GM23338 (cell line): ENCODE measurements around the gene DHX34.

Experiments used
- CREB1 ChIP-seq: fragments of 250-450 bp; sonication (Bioruptor Pico); IDR thresholded peaks from 2 replicates; pipeline ENCODE4 v1.5.0; 2020; ENCODE audit warnings: low read depth, mild to moderate bottlenecking, moderate library complexity
- CTCF ChIP-seq, 2 experiments: fragments of 200-600 bp in 1 of 2; sonication (generic) in 1 of 2; conservative IDR thresholded peaks; 2 replicates each; pipeline versions ENCODE4 v1.5.1 to v1.6.1; 2016 to 2017; ENCODE audit warnings: antibody characterized with exemption in 2 of 2, low read depth in 2 of 2, mild to moderate bottlenecking in 2 of 2, moderate library complexity in 1 of 2
- EZH2 ChIP-seq: fragments of 200-600 bp; sonication (generic); IDR thresholded peaks from one replicate; pipeline ENCODE4 v1.8.0; 2017; ENCODE audit warnings: antibody characterized with exemption, mild to moderate bottlenecking, low read depth; ENCODE audit not compliant: unreplicated experiment
- EZH2phosphoT487 ChIP-seq: fragments of 200-600 bp; sonication (generic); IDR thresholded peaks from one replicate; pipeline ENCODE4 v1.8.1; 2018; ENCODE audit warnings: antibody characterized with exemption; ENCODE audit not compliant: unreplicated experiment
- JUNB ChIP-seq: IDR thresholded peaks from one replicate; pipeline ENCODE4 v1.6.1; 2016; ENCODE audit warnings: antibody characterized with exemption; ENCODE audit not compliant: unreplicated experiment
- POLR2AphosphoS5 ChIP-seq: IDR thresholded peaks from 2 replicates; pipeline ENCODE4 v1.6.1; 2016; ENCODE audit warnings: antibody characterized with exemption, low read depth
- STAT1 ChIP-seq: IDR thresholded peaks from one replicate; pipeline ENCODE4 v1.6.1; 2016; ENCODE audit warnings: antibody characterized with exemption; ENCODE audit not compliant: unreplicated experiment
- ZNF331 ChIP-seq: fragments of 250-450 bp; sonication (Bioruptor Pico); IDR thresholded peaks from 2 replicates; pipeline ENCODE4 v1.5.0; 2020; ENCODE audit warnings: low read depth, mild to moderate bottlenecking, moderate library complexity
- ZNF462 ChIP-seq: fragments of 250-450 bp; sonication (Bioruptor Pico); IDR thresholded peaks from 2 replicates; pipeline ENCODE4 v1.5.0; 2020; ENCODE audit warnings: mild to moderate bottlenecking, moderate library complexity
- TF ChIP-seq, protein P1 (sequence below): IDR thresholded peaks from one replicate; pipeline ENCODE4 v1.6.1; 2018; ENCODE audit warnings: antibody characterized with exemption; ENCODE audit not compliant: unreplicated experiment

DNA sequence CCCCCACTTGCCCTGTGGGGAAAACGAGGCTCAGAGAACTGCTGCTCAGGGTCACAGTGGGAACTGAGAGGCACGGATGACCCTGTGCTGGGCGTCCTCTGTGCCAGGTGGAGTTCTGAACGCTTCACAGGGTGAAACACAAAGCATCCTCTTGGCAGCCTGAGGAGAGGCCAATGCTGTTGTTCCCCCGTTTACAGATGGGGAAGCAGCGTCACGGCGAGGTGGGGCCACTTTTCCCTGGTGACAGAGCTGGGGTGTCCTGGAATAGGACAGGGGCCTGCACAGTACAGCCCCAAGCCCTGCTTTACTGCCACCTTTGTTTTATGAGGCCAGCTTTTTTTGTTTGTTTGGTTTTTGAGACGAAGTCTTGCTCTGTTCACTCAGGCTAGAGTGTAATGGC is 22.1 kb downstream of the DHX34 start:
- TF ChIP-seq CTCF (conservative IDR thresholded peaks at IDR 0.05; ENCODE audit: low read depth in 2 of 2): no peak
- TF ChIP-seq POLR2AphosphoS5: no peak
- TF ChIP-seq EZH2: no peak
- TF ChIP-seq, protein P1, sequence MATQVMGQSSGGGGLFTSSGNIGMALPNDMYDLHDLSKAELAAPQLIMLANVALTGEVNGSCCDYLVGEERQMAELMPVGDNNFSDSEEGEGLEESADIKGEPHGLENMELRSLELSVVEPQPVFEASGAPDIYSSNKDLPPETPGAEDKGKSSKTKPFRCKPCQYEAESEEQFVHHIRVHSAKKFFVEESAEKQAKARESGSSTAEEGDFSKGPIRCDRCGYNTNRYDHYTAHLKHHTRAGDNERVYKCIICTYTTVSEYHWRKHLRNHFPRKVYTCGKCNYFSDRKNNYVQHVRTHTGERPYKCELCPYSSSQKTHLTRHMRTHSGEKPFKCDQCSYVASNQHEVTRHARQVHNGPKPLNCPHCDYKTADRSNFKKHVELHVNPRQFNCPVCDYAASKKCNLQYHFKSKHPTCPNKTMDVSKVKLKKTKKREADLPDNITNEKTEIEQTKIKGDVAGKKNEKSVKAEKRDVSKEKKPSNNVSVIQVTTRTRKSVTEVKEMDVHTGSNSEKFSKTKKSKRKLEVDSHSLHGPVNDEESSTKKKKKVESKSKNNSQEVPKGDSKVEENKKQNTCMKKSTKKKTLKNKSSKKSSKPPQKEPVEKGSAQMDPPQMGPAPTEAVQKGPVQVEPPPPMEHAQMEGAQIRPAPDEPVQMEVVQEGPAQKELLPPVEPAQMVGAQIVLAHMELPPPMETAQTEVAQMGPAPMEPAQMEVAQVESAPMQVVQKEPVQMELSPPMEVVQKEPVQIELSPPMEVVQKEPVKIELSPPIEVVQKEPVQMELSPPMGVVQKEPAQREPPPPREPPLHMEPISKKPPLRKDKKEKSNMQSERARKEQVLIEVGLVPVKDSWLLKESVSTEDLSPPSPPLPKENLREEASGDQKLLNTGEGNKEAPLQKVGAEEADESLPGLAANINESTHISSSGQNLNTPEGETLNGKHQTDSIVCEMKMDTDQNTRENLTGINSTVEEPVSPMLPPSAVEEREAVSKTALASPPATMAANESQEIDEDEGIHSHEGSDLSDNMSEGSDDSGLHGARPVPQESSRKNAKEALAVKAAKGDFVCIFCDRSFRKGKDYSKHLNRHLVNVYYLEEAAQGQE: no peak
- no peak for TF ChIP-seq EZH2phosphoT487
- TF ChIP-seq CREB1 (CRISPR knock-in tag): no peak
- no peak for TF ChIP-seq ZNF331 (CRISPR knock-in tag)
- no peak for TF ChIP-seq JUNB
- TF ChIP-seq STAT1: no peak
- TF ChIP-seq ZNF462 (CRISPR knock-in tag): no peak
